Uterus (tissue), 4 donors: Measurements from ENCODE around the gene MED13L. TPM values are rescaled to one million over a fixed set of nuclear protein-coding genes. Genes with fewer than 3 reads are reported as not detected.

Experiments
- DNase-seq, 2 donors: peaks; one replicate each; pipeline ENCODE4 v3.0.0-alpha.2; 2019 to 2020
- H3K27ac ChIP-seq, 2 donors: fragments of 200-600 bp; sonication (generic); 1 replicate in 1 of 2; 2 replicates in 1 of 2; pipeline ENCODE4 v1.5.1; 2016 to 2018
- H3K27me3 ChIP-seq, 2 donors: fragments of 200-600 bp; sonication (generic); one replicate each; pipeline ENCODE4 v1.5.1; 2018 to 2019; ENCODE audit warnings: control low read depth in 1 of 2
- H3K36me3 ChIP-seq, 2 donors: fragments of 200-600 bp; sonication (generic); one replicate each; pipeline ENCODE4 v1.5.1; 2019; ENCODE audit warnings: control low read depth in 1 of 2
- H3K4me1 ChIP-seq, 2 donors: fragments of 200-600 bp; sonication (generic); one replicate each; pipeline ENCODE4 v1.5.1; 2018 to 2019; ENCODE audit warnings: control low read depth in 1 of 2
- H3K4me3 ChIP-seq, 2 donors: fragments of 200-600 bp; sonication (generic); 1 replicate in 1 of 2; 2 replicates in 1 of 2; pipeline ENCODE4 v1.5.1; 2018 to 2019; ENCODE audit warnings: mild to moderate bottlenecking in 1 of 2
- H3K9me3 ChIP-seq, 2 donors: fragments of 200-600 bp; sonication (generic); one replicate each; pipeline ENCODE4 v1.5.1; 2019; ENCODE audit warnings: control low read depth in 1 of 2
- POLR2A ChIP-seq, 2 donors: fragments of 450-650 bp; IDR thresholded peaks; one replicate each; pipeline ENCODE4 v1.6.1; 2016; ENCODE audit warnings: antibody characterized with exemption in 2 of 2, mild to moderate bottlenecking in 1 of 2, moderate library complexity in 1 of 2
- intact Hi-C: fragments of 100-400 bp; cut with DNase I; formaldehyde crosslinking; loops from one replicate; pipeline ENCODE4 v1.15.1; 2023; ENCODE audit warnings: low total_unique reads
- total RNA-seq, 4 donors: library from RNA; depleted of rRNA in 3 of 4; stranded (reverse); fragments of >200 nt in 3 of 4; gene quantifications; one replicate each; pipeline versions ENCODE4 v1.1.0 to v1.2.4, GENCODE V29; 2014 to 2023
- TF ChIP-seq, protein P1 (sequence below), 4 experiments: fragments of 200-600 bp in 2 of 4; fragments of 450-650 bp in 2 of 4; sonication (generic) in 2 of 4; IDR thresholded peaks; one replicate each; pipeline ENCODE4 v1.5.1; 2016 to 2019; ENCODE audit warnings: antibody characterized with exemption in 4 of 4, mild to moderate bottlenecking in 2 of 4, moderate library complexity in 1 of 4
- donor health status: DM: yes; HTN: yes; CAD: no.

MED13L gene
- total RNA-seq, 4 donors from 2014 or later: 189 to 314 (median 254) TPM

DNA sequence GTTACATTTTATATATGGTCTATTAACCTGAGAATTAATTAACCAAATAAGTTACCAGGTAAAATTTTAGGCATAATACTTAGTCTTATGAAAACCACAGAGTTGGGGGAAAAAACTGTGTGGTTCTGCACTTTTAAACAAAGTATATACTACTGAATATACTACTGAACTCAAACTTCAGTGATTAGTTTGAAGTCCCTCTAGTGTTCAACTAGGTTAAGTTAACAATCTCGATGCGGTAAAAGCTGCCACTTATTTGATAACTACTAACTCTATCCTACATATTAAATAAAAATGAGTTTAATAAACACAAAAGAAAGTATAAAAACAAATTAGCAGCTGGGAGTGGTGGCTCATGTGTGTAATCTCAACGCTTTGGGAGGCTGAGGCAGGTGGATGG, 56.7 kb downstream of the MED13L start:
- TF ChIP-seq, protein P1, sequence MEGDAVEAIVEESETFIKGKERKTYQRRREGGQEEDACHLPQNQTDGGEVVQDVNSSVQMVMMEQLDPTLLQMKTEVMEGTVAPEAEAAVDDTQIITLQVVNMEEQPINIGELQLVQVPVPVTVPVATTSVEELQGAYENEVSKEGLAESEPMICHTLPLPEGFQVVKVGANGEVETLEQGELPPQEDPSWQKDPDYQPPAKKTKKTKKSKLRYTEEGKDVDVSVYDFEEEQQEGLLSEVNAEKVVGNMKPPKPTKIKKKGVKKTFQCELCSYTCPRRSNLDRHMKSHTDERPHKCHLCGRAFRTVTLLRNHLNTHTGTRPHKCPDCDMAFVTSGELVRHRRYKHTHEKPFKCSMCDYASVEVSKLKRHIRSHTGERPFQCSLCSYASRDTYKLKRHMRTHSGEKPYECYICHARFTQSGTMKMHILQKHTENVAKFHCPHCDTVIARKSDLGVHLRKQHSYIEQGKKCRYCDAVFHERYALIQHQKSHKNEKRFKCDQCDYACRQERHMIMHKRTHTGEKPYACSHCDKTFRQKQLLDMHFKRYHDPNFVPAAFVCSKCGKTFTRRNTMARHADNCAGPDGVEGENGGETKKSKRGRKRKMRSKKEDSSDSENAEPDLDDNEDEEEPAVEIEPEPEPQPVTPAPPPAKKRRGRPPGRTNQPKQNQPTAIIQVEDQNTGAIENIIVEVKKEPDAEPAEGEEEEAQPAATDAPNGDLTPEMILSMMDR (IDR thresholded peaks at IDR 0.05): no peak
- TF ChIP-seq POLR2A (IDR thresholded peaks at IDR 0.05): no peak
- Histone ChIP-seq H3K9me3 (no peaks in the 10 kb centered on the region), H3K27ac (no peak overlapping the region), H3K36me3 (no peaks in the 10 kb centered on the region), H3K4me1 (no peaks in the 10 kb centered on the region), H3K4me3 (no peak overlapping the region), H3K27me3 (no peaks in the 10 kb centered on the region)
- no peak for DNase-seq
- intact Hi-C loops: no loop called here

DNA sequence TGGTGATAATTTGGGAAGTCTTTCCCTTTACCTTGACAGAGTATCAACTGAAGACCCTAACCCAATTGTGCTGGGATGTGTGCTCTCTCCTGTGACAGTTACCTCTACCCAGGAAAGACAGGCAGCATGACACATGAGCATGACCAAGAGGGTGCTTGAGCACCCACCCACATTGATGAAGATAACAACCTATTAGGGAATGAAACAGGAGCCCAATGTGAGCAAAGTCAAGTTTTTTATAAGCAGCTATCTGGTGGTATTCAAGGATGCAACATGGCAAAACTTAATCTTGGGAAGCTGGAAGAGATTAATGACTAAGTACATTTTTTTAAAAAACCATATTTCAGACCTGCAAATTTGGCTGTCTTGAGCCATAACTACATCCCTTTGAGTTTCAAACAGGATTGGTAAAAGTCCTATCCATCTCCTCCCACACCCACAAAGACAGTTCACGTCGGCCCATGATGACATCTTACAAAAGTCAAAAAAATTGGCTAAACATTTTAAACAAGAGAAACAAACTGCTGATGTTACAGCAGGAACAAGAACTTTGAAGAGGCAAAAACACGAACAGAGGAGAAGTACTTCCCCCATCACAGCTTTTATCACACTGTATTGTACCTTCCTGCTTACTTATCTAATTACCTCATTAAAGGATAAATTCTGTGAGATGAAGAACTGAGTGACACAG, 60.3 kb downstream of the MED13L start:
- H3K4me1 ChIP-seq: no peaks in the 10 kb centered on the region
- no peaks in the 10 kb centered on the region for H3K36me3 ChIP-seq
- H3K9me3 ChIP-seq: no peaks in the 10 kb centered on the region
- H3K27ac ChIP-seq: no peak overlapping the region
- TF ChIP-seq, protein P1 (IDR thresholded peaks at IDR 0.05): no peak
- no peak for TF ChIP-seq POLR2A (IDR thresholded peaks at IDR 0.05)
- intact Hi-C loops: no loop called here
- H3K4me3 ChIP-seq: no peak overlapping the region
- no peaks in the 10 kb centered on the region for H3K27me3 ChIP-seq
- no peak for DNase-seq

DNA sequence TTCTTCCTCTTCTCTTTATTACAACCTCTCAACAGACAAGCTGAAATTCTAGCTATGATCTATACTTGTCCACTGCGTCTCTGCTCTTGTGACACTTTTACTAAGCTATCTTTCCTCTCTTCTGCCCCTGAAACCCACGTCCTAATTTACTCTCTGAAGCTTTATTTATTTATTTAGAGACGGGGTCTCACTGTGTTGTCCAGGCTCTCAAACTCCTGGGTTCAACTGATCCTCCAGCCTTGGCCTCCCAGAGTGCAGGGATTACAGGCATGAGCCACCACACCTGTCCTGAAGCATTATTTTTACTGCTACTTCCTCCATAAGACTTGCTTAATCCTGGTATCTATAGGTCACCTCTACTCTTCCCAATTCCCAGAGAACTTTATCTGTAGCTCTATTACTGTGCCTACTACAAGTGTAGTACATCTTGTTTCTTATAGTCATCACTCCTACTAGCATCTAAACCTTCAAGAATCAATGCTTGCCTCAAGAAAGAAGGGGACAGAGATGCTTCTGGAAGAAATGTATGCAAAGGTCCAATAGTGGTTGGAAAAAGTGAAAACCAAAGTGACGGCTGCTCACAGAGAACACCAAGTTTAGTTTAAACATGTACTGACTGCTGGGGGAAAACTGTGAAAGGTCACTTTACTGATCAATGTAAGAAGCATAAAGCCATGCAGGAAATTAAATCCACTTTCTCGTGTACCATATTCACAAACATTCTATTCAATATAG, 61.3 kb downstream of the MED13L start:
- H3K27ac ChIP-seq: no peak overlapping the region
- no peaks in the 10 kb centered on the region for H3K36me3 ChIP-seq
- H3K4me1 ChIP-seq: no peaks in the 10 kb centered on the region
- intact Hi-C loops: no loop called here
- TF ChIP-seq, protein P1 (IDR thresholded peaks at IDR 0.05): no peak
- TF ChIP-seq POLR2A (IDR thresholded peaks at IDR 0.05): no peak
- H3K9me3 ChIP-seq: no peaks in the 10 kb centered on the region
- DNase-seq: no peak
- H3K4me3 ChIP-seq: no peak overlapping the region
- H3K27me3 ChIP-seq: no peaks in the 10 kb centered on the region

DNA sequence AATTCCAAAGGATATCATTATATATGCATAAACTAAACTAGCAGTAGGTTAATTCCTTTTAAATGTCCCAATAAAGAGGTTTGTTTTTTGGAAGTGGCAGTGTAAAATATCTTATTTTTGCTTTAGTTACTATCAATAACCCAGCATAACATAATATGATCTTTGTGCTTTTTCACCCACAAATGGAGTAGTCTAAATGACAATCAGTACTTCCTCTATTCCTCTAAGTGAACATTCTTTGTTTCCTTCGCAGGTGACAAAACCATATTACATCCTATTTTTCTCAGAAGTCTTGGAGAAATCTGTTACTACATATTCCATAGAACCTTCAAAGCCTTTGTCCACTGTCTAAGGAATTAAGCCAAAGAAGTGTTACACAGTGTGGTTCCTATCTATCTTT, 62.5 kb downstream of the MED13L start:
- H3K27ac ChIP-seq: no peak overlapping the region

More for the DNA sequence above, 62.5 kb downstream of the MED13L start:
- TF ChIP-seq, protein P1 (IDR thresholded peaks at IDR 0.05): no peak
- no peak for TF ChIP-seq POLR2A (IDR thresholded peaks at IDR 0.05)
- Histone ChIP-seq H3K4me3 (no peak overlapping the region), H3K27me3 (no peaks in the 10 kb centered on the region), H3K4me1 (no peaks in the 10 kb centered on the region), H3K9me3 (no peaks in the 10 kb centered on the region), H3K36me3 (no peaks in the 10 kb centered on the region)
- intact Hi-C loops: no loop called here
- DNase-seq: no peak
